Activated T-cell treated with anti-CD3 and anti-CD28 coated beads for 4 hours (primary cell): ENCODE data around the gene COX7A2L.
"Not testable (repeated sequence)": the region's sequence is repeated elsewhere in the genome, so short reads cannot be mapped to it uniquely, and the experiment has no call there.

ENCODE experiments used
- DNase-seq: peaks from one replicate; pipeline ENCODE4 v3.0.0-alpha.2; 2020

The COX7A2L gene

DNA sequence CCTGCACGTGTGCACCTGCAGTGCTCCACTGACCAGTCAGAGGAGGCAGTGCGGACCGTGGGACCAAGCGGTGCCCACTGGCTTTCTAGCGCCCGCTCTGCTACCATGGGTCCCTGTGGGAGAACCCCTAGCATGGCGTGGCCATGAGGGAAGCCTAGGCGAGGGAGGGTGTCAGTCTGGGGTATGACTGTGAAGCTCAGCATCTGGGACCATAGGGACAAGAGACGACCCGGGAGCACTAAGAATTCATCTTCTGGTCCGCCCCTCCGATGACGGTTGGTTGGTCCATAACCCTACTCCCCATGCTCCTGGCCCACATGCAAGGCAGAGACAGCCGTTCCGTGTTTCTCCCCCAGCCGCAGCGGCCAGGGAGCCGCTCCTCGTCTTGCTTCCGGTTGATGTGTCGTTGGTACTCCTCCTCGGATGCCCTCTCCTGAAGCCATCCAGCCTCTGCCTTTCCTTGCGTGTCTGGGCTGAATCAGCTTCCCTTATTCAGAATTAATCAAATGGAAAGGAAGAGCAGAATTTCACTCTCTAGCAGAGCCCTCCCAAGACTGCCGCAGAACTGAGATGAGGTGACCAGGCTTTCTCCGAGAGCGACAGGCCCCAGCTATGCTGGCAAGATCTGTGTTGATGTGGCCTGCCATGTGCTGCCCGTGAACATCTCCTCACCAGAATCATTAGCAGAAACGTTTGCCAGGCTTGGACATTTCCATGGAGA is 23.0 kb downstream of the COX7A2L start:
- DNase-seq = no peak

DNA sequence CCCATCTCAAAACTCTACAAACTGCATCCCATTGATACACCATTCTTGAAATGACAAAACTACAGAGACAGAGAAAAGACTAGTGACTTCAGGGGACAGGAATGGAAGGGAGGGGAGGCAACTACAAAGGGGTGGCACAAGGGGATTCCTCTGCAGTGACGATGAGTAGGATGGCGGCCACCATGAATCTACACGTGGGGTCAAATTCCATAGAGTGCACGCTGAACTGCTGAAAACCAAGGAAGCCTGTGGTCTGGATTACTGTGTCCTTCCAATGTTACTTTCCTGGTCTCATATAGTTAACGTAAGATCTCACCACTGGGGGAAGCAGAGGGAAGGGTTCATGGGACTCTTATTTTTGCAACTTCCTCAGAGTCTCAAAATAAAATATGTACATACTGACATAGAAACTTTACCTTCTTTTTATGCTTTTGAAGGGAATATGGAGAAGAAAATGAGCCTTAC is 23.6 kb downstream of the COX7A2L start:
- no peak for DNase-seq

DNA sequence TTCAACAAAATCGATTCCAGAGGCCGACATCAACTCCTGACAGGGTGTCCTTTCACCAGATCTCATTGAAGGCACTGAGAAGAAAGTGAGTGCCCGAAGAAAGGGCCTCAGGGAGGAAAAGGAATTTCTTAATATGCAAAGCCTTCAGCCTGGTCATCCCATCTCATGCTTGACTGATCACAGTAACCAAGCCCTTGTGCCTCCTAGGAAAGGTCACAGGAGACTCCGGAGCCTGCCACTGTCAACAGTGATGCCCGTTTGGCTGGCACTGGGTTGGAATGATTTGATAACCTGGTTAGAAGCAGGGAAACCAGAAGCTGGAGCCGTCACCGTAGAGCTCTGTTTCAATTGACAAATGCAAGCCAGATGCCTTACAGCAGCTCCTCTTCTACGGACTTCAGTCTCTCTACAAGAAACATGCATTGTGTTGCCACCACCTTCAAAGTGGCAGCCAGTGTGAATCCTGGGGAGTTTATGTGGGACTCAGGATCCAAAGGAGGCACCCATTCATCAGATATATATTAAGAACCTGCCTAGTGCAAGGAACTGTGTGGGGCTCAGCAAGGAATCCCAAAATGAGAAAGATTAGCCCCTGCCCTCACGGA is 24.6 kb downstream of the COX7A2L start:
- no peak for DNase-seq

DNA sequence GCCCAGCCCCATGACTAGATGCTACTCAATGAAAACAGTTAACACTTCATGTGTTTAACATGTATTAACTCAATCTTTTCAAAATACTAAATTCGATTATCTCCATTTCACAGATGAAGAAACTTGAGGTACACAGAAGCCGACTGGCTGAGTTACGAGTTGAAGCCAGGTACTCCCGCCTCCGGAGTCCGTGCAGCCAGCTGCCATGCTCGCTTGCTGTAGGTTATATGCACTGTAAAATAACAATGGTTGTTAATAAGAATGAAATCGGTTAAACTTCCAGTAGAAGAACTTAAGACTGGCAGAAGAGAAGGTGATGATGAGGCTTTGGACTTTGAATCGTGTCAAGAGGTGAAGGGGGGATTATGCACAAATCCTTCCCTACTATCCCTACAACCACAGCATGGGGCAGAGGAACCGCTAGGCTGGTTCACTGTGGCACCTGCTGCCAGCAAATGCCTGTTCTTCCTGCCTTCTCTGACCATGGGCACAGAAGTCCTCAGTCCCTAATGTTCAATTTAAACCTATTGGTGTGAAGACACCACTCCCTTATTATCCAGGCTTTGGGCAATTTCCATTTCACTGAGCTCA is 25.4 kb downstream of the COX7A2L start:
- DNase-seq = no peak

DNA sequence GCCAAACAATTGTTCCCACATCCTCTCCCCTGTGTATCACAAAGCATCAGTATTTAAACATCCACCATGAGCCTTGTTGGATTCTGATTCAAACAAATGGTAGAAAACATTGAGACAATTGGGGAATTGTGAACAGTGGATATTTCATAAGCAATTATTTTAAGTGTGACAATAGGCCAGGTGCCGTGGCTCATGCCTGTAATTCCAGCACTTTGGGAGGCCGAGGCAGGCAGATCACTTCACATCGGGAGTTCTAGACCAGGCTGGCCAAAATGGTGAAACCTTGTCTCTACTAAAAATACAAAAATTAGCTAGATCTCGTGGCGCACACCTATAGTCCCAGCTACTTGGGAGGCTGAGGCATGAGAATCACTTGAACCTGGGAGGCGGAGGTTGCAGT is 26.2 kb downstream of the COX7A2L start:
- not testable (repeated sequence) for DNase-seq

DNA sequence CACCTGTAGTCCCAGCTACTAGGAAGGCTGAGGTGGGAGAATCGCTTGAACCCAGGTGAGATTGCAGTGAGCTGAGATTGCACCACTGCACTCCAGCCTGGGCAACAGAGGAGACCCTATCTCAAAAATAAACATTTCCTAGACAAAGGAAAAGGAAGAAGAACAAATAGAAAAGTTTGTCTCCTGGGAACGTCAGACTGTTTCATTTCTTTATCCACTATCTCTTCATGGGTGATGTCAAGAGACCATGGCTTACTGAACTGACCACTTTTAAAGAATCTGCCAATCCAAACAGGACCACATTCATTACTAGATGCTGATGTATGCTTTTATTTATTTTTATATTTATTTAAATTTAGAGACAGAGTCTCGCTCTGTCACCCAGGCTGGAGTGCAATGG is 26.8 kb downstream of the COX7A2L start:
- DNase-seq = no peak

DNA sequence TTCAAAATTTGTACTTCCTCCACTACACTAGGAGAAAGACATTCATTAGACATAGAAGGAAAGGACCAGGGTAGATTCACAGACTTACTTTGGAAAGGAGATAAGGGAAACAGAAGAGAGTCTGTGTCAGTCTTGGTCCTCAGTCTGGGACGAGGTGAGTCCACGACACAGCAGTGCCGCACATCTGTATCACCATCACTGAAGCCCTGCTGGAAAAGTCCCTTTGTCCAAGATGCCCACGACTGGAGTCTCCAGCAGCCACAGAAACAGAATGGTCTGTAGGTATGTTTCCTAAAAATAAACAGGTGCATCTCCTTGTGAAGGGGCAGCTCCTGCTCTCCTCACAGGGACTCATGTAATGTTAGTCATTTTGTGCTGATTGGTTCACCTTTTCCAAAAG is 27.4 kb downstream of the COX7A2L start:
- DNase-seq = no peak

DNA sequence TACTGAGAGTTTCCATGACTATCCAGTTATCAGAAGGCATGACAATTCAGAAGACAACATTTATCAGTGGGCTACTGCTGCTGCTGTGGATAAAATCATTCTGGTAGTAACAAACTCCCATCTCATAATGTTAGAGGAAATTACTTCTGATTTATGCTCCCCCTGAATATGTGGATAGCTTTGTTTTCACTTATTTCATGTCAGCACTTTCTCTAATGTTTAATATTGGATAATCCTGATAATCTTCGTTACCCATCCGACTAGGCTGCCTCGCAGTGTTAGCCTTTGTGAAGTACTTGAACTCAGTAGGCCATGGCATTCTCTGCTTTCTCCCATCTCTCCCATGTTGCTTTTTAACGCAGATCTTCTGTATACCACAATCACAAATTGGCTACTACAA is 28.4 kb downstream of the COX7A2L start:
- no peak for DNase-seq

DNA sequence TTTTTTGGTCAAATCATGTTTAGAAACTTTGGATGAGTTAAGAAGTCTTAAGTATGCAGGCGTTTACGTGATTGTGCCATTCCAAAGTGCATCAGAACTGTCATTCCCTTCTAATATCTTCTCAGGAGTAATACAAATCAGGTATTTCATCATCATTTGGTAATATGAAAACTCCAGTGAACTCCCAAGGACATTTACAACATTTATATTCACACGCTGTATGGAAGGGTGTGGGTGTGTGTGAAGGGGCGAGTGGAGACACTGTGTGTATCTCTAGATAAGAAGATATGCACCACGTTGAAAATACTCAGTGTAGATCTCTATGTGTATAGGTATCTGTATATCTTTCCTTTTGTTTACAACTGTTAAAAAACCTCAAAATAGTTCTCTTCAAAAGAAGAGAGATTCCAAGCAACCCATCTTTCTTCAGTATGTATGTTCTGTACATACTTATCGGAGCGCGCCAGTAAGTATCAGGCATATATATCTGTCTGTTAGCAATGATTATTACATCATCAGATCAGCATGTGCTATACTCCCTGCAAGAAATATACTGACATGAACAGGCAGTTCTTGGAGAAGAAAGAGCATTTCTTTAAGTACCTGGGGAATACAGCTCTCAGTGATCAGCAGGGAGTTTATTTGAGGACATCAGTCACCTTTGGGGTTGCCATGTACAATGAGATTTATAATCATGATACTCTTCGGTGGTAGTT is 29.3 kb downstream of the COX7A2L start:
- no peak for DNase-seq

DNA sequence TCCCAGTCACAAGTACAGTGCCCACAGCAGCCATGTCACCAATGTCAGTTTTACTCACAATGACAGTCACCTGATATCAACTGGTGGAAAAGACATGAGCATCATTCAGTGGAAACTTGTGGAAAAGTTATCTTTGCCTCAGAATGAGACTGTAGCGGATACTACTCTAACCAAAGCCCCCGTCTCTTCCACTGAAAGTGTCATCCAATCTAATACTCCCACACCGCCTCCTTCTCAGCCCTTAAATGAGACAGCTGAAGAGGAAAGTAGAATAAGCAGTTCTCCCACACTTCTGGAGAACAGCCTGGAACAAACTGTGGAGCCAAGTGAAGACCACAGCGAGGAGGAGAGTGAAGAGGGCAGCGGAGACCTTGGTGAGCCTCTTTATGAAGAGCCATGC is 31.3 kb downstream of the COX7A2L start:
- DNase-seq = no peak

DNA sequence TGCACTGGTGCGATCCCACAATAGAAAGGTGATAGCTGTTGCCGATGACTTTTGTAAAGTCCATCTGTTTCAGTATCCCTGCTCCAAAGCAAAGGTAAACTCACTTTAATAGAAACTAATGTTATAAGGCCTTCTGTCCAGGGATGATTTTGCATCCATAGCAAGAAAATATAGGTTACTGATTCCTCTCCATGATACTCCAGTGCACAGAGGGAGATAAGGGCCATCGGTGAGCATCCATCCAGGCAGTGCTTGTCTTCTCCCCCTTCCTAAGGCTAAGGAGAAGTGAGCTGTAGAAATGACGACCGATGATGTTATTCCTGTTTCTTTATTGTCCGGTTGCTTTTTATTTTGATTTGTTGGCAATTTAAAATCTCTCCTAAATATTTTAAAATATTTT is 32.1 kb downstream of the COX7A2L start:
- DNase-seq = no peak

DNA sequence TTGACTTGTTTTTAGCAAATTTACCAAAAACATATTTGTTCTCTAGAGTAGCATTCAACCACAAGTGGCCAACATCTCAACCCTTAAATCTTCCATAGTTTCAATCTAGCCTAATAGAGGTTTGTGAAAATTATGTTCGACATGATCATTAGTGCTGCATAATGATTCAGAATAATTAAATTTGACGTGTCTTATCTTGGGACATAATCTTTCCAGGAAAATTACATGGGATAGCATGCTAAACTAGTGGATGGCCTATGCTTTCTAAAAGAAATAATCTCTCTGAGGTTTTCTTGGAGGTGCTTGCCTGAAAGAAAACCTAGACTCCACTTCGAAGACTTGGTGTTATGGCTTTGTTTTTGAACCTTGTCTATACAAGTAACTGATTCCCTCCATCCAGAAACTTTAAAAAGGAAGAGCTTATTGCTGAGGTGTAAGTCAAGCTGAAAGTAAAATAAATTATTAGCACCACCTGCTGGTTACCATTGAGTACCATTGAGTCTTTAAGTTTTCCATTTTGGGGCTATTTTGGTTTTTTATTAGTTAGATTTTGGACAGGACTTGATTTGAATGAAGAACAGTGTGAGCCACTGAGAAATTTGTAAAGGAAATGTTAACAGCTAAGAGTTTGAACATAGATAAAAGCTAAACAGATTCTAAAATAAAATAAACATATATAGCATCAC is 32.7 kb downstream of the COX7A2L start:
- DNase-seq = no peak

DNA sequence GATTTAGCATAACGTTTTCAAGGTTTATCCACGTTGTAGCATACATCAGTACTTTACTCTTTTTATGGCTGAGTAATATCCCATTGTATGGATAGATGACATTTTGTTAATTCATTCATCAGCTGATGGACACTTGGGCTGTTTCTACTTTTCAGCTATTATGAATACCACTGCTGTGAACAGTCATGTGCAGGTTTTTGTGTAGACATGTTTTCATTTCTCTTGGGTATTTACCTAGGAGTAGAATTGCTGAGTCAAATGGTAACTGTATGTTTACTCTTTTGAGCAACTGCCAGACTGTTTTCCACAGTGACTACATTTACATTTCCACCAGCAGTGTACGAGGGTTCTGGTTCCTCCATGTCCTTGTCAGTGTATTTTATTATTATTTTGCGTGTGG is 33.9 kb downstream of the COX7A2L start:
- DNase-seq = no peak

DNA sequence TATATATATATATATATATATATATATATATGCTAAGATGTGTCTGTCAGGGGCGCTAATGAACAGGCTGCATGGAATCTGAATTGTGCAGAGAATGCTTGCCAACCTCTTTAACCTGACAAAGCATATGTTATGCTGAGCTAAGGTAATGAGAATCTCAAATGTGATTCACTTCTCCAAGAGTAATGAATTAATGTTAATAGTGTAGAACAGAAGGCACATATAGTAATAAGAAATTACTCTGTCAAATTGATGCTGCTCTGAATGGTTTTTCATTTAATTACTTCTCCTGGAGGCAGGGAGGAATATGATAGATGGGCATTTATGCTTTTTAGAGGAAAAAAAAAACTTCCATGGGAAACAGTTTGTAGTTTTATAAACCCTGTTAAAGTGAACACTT is 35.4 kb downstream of the COX7A2L start:
- no peak for DNase-seq

DNA sequence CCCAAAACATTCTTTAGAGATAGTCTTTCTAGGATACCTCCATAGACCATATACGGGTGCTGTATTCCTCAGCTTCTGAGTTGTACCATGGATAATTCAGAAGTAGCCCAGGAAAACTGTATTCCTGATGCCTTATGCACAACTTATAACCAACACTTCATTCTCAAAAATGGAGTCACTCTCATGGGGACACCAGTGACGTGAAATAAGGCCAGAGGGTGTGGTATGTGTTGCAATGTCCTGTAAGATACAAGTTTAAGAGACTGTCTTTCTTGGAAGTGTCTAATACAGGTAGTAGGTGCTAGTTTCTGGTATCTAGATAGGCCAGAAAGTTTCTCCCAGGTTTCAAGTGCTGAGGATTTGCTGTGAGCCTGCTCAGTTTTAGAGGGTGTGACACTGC is 36.1 kb downstream of the COX7A2L start:
- DNase-seq = no peak

DNA sequence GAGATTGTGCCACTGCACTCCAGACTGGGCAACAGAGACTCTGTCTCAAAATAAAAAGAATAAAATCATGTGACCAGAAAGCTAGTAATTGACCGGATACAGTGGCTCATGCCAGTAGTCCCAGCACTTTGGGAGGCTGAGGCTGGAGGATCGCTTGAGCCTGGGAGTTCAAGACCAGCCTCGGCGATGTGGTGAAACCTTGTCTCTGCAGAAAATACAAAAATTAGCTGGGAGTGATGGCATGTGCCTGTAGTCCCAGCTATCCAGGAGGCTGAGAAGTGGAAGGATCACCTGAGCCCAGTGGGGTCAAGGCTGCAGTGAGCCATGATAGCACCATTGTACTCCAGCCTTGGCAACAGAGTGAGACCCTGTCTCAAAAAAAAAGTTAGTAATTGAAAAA is 36.8 kb downstream of the COX7A2L start:
- DNase-seq = no peak

DNA sequence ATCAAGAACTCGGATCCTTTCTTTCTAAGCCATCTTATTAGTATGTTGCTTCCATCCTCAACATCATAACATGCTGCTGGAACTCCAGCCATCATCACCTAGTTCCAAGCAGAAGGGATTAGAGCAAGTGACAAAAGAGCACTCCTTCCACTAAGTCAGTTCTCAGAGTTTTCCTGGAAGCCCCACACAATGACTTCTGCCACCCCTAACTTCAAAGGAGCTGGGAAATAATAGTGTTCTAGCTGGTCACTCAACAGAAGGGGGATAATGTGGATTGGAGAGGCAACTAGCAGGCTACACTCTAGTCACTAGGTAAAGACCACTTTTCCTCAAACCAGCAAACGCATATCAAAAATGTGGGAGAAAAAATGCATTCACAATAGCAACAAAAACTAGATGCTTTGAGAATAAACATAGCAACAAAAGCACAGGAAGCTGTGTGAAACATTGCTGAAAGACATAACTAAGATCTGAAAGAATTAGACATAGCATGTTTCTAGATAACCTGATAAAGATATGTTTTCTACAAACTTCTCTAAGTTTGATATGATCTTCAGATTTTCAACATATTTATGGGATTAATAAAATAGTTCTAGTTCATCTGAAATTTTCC is 39.5 kb downstream of the COX7A2L start:
- no peak for DNase-seq

DNA sequence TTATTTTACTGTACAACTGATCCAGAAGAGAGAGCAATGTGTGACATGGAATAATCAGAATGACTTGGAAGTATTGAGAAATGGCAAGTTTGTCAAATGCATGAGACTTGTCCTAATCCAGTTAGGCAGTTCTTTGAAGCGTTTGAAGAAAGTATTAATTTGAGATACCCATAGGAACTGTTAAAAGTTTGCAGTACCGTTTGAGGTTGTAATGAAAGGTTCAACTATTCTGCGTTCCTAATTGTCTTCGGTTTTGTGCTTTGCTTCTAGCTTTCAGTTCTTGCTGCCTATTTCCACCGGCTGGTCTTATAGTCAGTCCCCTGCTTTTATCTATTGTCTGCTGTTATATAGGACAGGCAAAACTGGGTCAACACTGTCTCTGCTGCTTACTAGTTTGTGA is 41.8 kb downstream of the COX7A2L start:
- no peak for DNase-seq

DNA sequence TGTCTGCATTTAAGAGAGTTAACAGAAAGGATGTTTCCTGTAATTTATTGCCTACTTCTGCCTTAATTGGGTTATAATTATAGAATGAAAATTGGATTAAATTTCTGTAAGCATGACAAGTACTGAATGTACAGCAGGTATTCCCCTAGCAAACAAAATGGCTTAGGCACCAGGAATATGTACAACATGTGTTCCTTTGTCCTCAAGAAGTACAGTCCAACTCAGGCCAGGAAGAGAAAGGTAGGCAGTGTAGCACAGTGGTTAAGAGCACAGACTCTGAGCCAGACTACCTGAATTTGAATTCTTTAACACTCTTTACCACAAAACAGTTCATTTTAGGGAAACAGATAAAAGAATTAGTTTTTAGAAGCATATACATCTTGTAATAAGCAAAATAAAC is 43.1 kb downstream of the COX7A2L start:
- DNase-seq = no peak

DNA sequence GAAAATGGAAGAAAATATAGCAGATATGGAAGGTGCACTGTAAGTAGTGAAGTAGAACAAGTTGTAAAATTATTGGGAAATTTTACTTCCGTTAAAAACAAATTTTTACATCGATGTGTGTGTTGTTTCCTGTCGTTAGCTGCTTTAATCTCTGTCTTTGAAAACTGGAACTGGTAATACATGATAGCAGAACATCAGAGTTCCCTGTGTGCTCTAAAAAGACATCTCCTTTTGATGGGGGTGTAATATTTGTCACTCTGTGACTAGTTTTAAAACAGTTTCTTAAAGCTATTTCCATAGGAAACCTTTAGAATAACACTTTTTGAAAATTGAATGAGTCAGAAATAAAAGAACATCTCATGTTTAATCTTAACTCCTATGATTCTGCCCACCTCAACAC is 43.5 kb downstream of the COX7A2L start:
- DNase-seq = no peak

DNA sequence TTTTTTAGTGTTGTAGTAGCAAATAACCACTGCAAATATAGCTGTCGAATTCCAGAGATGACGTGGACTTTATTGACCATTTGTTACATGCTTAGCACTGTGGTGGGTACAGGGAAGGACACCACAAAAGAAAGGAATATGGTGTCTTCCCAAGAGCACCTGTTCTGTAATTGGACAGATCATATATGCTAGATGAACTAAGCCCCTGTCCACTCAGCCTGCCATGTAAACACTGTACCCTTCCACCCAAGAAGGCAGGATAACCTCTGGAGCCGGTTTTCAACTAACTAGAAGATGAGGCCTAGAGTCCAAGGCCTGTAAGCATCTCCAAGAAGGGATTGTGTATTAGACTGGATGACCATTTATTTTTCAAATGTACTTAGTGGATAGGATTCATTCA is 44.1 kb downstream of the COX7A2L start:
- no peak for DNase-seq

DNA sequence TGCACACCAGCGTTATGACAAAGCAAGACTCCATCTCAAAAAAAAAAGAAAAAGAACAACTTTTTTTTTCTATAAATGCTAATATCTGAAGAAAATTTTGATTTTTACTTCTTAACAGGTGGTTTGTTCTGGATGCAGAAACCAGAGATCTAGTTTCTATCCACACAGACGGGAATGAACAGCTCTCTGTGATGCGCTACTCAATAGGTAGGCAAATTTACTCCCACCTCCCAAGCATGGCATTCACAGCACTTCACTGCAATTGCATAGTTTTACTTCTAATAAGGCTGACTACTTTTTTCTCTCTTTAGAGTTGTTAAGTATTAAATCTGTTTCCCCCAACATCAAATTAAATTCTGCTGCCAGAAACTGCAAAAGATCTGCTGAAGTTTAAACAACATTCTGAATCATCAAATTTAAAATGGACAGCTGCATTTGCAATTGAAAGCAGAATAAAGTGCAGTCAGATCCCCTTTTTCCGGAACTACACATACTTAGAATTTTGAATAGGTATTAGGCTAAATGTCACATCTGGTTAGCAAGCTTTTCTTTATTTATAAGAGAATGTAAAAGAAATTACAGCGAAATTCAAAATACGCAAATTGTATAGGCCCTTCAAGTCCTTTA is 45.1 kb downstream of the COX7A2L start:
- no peak for DNase-seq
